IMR-90 (cell line): Measurements from ENCODE around the gene ADGRF3. TPM values are rescaled to one million over a fixed set of nuclear protein-coding genes. Genes with fewer than 3 reads are reported as not detected.

Experiments used
- ATAC-seq: fragments of 200-7000 bp; cut with Tn5 transposase; 2 replicates; pipeline ENCODE4 v1.9.1; 2020; ENCODE audit warnings: low read depth, mild to moderate bottlenecking, moderate library complexity
- BruUV-seq: library from RNA; stranded (reverse); fragments of 400-500 nt; replicated peaks from 2 replicates; lab custom pipeline; 2021; lab: Mats Ljungman, UMichigan
- CTCF ChIA-PET: fragments of 300-600 bp; formaldehyde crosslinking; extraction: SDS; loops from one replicate; lab custom pipeline; 2021; ENCODE audit warnings: antibody characterized with exemption; lab: Yijun Ruan, JAX
- POLR2A ChIA-PET: fragments of 300-600 bp; sonication (Branson Sonifier 250); formaldehyde crosslinking; loops from one replicate; lab custom pipeline; 2022; ENCODE audit warnings: antibody characterized with exemption; ENCODE audit not compliant: unreplicated experiment; lab: Charles Lee
- DNase-seq: peaks from one replicate; pipeline ENCODE4 v3.0.0; 2013
- H2AFZ ChIP-seq: replicated peaks from 2 replicates; pipeline ENCODE3; 2013; ENCODE audit warnings: low read length, mild to moderate bottlenecking; ENCODE audit not compliant: poor library complexity
- H2AK5ac ChIP-seq: 2 replicates; pipeline ENCODE4 v1.6.1; 2013; ENCODE audit warnings: low read depth, low read length, inconsistent platforms
- H2AK9ac ChIP-seq: replicated peaks from 2 replicates; pipeline ENCODE3; 2013; ENCODE audit warnings: mild to moderate bottlenecking, low read depth, low read length, moderate library complexity; ENCODE audit not compliant: poor library complexity
- H2BK120ac ChIP-seq: 2 replicates; pipeline ENCODE4 v1.6.1; 2013; ENCODE audit warnings: low read depth, low read length, inconsistent platforms
- H2BK15ac ChIP-seq: 3 replicates; pipeline ENCODE4 v1.6.1; 2013; ENCODE audit warnings: low read depth, low read length, inconsistent platforms
- H2BK20ac ChIP-seq: 2 replicates; pipeline ENCODE4 v1.6.1; 2013; ENCODE audit warnings: low read depth, mild to moderate bottlenecking, inconsistent platforms, low read length, moderate library complexity
- H2BK5ac ChIP-seq: 2 replicates; pipeline ENCODE4 v1.6.1; 2013; ENCODE audit warnings: mild to moderate bottlenecking, low read depth, low read length, inconsistent platforms; ENCODE audit not compliant: poor library complexity, severe bottlenecking
- H3K14ac ChIP-seq: replicated peaks from 2 replicates; pipeline ENCODE4 v1.6.1; 2013; ENCODE audit warnings: low read depth, low read length, inconsistent platforms
- H3K18ac ChIP-seq: 2 replicates; pipeline ENCODE4 v1.6.1; 2013; ENCODE audit warnings: low read depth, low read length, control low read depth
- H3K23ac ChIP-seq: 2 replicates; pipeline ENCODE4 v1.6.1; 2013; ENCODE audit warnings: low read depth, low read length, inconsistent platforms
- H3K27ac ChIP-seq: 2 replicates; pipeline ENCODE4 v1.5.1; 2013; ENCODE audit warnings: mild to moderate bottlenecking, control low read depth, low read length; ENCODE audit not compliant: insufficient read depth
- H3K27me3 ChIP-seq: 2 replicates; pipeline ENCODE4 v1.6.1; 2013; ENCODE audit warnings: low read length; ENCODE audit not compliant: control insufficient read depth, insufficient read depth
- H3K36me3 ChIP-seq: 2 replicates; pipeline ENCODE4 v1.6.1; 2013; ENCODE audit warnings: low read length, mixed read lengths; ENCODE audit not compliant: control insufficient read depth, insufficient read depth
- H3K4ac ChIP-seq: 2 replicates; pipeline ENCODE4 v1.6.1; 2013; ENCODE audit warnings: low read depth, low read length, inconsistent platforms
- H3K4me1 ChIP-seq: 2 replicates; pipeline ENCODE4 v1.6.1; 2013; ENCODE audit warnings: low read length, mixed read lengths; ENCODE audit not compliant: control insufficient read depth, insufficient read depth
- H3K4me2 ChIP-seq: 2 replicates; pipeline ENCODE4 v1.6.1; 2013; ENCODE audit warnings: low read depth, mild to moderate bottlenecking, control low read depth, low read length, moderate library complexity
- H3K4me3 ChIP-seq: 2 replicates; pipeline ENCODE4 v1.5.1; 2013; ENCODE audit warnings: low read depth, mild to moderate bottlenecking, control low read depth, low read length, moderate library complexity; ENCODE audit not compliant: insufficient read depth
- H3K56ac ChIP-seq: 2 replicates; pipeline ENCODE4 v1.6.1; 2013; ENCODE audit warnings: low read length, inconsistent platforms; ENCODE audit not compliant: insufficient read depth; ENCODE audit errors: extremely low read depth
- H3K79me1 ChIP-seq, 2 experiments: 2 replicates each; pipeline ENCODE4 v1.6.1; 2013; ENCODE audit warnings: low read length in 2 of 2, inconsistent platforms in 1 of 2, low read depth in 1 of 2
- H3K9ac ChIP-seq: 2 replicates; pipeline ENCODE4 v1.6.1; 2013; ENCODE audit warnings: low read depth, low read length, control low read depth
- H3K9me1 ChIP-seq: 2 replicates; pipeline ENCODE4 v1.6.1; 2013; ENCODE audit warnings: low read length, inconsistent platforms; ENCODE audit not compliant: insufficient read depth
- H3K9me3 ChIP-seq: 2 replicates; pipeline ENCODE4 v1.6.1; 2013; ENCODE audit warnings: low read length; ENCODE audit not compliant: control insufficient read depth, insufficient read depth
- H4K20me1 ChIP-seq: 2 replicates; pipeline ENCODE4 v1.6.1; 2013; ENCODE audit warnings: low read length, inconsistent platforms; ENCODE audit not compliant: insufficient read depth
- H4K5ac ChIP-seq: 2 replicates; pipeline ENCODE4 v1.6.1; 2013; ENCODE audit warnings: mild to moderate bottlenecking, low read depth, low read length, control low read depth
- H4K8ac ChIP-seq, 2 experiments: 2 replicates each; pipeline ENCODE4 v1.6.1; 2013; ENCODE audit warnings: low read depth in 2 of 2, low read length in 2 of 2, control low read depth in 1 of 2, inconsistent platforms in 1 of 2
- H4K91ac ChIP-seq: 2 replicates; pipeline ENCODE4 v1.6.1; 2013; ENCODE audit warnings: low read depth, low read length, inconsistent platforms; ENCODE audit not compliant: insufficient read depth
- MAFK ChIP-seq: IDR thresholded peaks from 2 replicates; pipeline ENCODE4 v1.6.1; 2012; ENCODE audit warnings: low read depth, low read length, improper control_type of control experiment
- MAZ ChIP-seq: IDR thresholded peaks from 2 replicates; pipeline ENCODE4 v1.6.1; 2012; ENCODE audit warnings: low read depth, mild to moderate bottlenecking, low read length, improper control_type of control experiment, moderate library complexity, borderline replicate concordance
- POLR2A ChIP-seq: IDR thresholded peaks from 2 replicates; pipeline ENCODE4 v1.6.1; 2012; ENCODE audit warnings: mild to moderate bottlenecking, low read depth, low read length
- RCOR1 ChIP-seq: IDR thresholded peaks from 2 replicates; pipeline ENCODE4 v1.6.1; 2012; ENCODE audit warnings: mild to moderate bottlenecking, low read length, improper control_type of control experiment; ENCODE audit not compliant: insufficient replicate concordance
- SMC3 ChIP-seq: fragments of 150-350 bp; IDR thresholded peaks from 2 replicates; pipeline ENCODE4 v1.6.1; 2016; ENCODE audit warnings: low read depth, mild to moderate bottlenecking, antibody characterized with exemption, low read length, moderate library complexity
- WGBS, 2 experiments: methylation state at CpG; one replicate each; pipeline versions ENCODE4 v1.1.5 to v1.1.7; 2013; ENCODE audit warnings: missing lambda C conversion rate in 2 of 2; ENCODE audit not compliant: insufficient read length in 1 of 2; ENCODE audit errors: extremely low coverage in 2 of 2; 5-methylcytosine and 5-hydroxymethylcytosine counted together
- dilution Hi-C: fragments of 300-500 bp; cut with HindIII; formaldehyde crosslinking; loops from one replicate; pipeline ENCODE4 v1.14.3; 2018; ENCODE audit warnings: low sequenced_read_pairs; ENCODE audit not compliant: unreplicated experiment
- in situ Hi-C: fragments of 300-500 bp; cut with MboI; formaldehyde crosslinking; loops from 3 replicates; pipeline ENCODE4 v1.14.3; 2019; ENCODE audit warnings: low sequenced_read_pairs, inconsistent platforms, mixed read lengths
- intact Hi-C: fragments of 100-400 bp; cut with micrococcal nuclease; formaldehyde crosslinking; loops from 2 replicates; pipeline ENCODE4 v1.10.0; 2022
- polyA plus RNA-seq, 3 experiments: library from polyadenylated mRNA; depleted of rRNA; stranded (reverse); fragments of >200 nt; gene quantifications; 2 replicates each; pipeline ENCODE4 v1.2.3, GENCODE V29; 2012; ENCODE audit warnings: low replicate concordance in 1 of 3
- total RNA-seq: library from RNA; depleted of rRNA; stranded (reverse); fragments of >200 nt; gene quantifications from 2 replicates; pipeline ENCODE4 v1.2.3, GENCODE V29; 2012

Gene ADGRF3
- total and polyA plus RNA-seq, 2 of the 4 experiments (the other 2 are of a cell fraction) = 0.15 TPM; not detected in 1

DNA sequence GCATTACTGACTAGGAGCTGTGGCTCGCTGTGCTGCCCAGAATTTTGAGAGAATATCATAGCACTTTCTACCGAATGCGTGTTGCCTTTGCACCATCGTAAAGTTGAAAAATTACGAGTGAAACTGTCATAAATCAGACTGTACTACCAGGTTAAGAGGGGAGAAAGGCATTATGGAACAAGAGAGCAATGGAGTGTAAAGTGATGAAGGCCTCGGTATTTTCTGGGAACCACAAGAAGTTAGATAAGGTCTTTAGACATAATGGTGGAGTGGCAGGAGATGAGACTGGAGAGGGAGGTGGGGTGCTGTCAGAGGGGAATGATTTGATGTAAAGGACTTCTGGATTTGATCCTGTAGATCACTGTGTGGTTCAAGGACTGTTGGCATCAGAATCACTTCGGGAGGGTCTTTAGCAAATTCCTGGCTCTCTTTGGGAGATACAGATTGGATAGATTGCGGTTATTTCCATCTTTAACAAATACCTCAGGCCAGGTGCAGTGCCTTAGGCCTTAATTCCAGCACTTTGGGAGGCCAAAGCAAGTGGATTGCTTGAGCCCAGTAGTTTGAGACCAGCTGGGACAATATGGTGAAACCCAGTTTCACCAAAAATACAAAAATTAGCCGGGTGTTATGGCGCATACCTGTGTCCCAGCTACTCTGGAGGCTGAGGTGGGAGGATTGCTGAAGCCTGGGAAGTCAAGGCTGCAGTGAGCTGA is 4.9 kb upstream of the ADGRF3 start:
- H3K36me3 ChIP-seq = no peaks in the 10 kb centered on the region
- BruUV-seq = no TSS peak
- H2BK20ac ChIP-seq = no peak overlapping the region
- H3K4me1 ChIP-seq = peaks cover 7% of the 10 kb centered on the region
- POLR2A ChIA-PET = no interaction called here
- peaks cover 17 to 67% of the 10 kb centered on the region in 2 experiments for H3K79me1 ChIP-seq
- H2AK9ac ChIP-seq = no peak overlapping the region
- H4K20me1 ChIP-seq = peaks cover 24% of the 10 kb centered on the region
- H3K23ac ChIP-seq = no peak overlapping the region
- H2BK15ac ChIP-seq = no peak overlapping the region
- H2AFZ ChIP-seq = no peak overlapping the region
- no peak overlapping the region for H3K14ac ChIP-seq
- H3K9me3 ChIP-seq = no peaks in the 10 kb centered on the region
- in situ Hi-C loops (no loop called here), dilution Hi-C loops (no loop called here), intact Hi-C loops (no loop called here)
- WGBS, 2 experiments = 93% methylated on average over 6 of the region's 10 CpGs; no CpG with 5 or more reads in 1 of the 2 experiments
- no peak overlapping the region for H3K9ac ChIP-seq
- no peak for ATAC-seq
- no peak overlapping the region for H3K4ac ChIP-seq
- no peak overlapping the region for H4K5ac ChIP-seq
- H2BK120ac ChIP-seq = no peak overlapping the region
- DNase-seq = no peak
- H4K91ac ChIP-seq = no peak overlapping the region
- peaks cover 8% of the 10 kb centered on the region for H3K9me1 ChIP-seq
- H3K27ac ChIP-seq = no peak overlapping the region
- CTCF ChIA-PET = no interaction called here
- no peak overlapping the region for H2BK5ac ChIP-seq
- H4K8ac ChIP-seq = no peak overlapping the region
- no peak overlapping the region for H3K4me3 ChIP-seq
- H3K4me2 ChIP-seq = no peak overlapping the region
- no peaks in the 10 kb centered on the region for H3K27me3 ChIP-seq
- TF ChIP-seq MAZ = no peak
- TF ChIP-seq POLR2A = no peak
- TF ChIP-seq SMC3 = no peak
- no peak for TF ChIP-seq MAFK
- no peak for TF ChIP-seq RCOR1
- H2AK5ac ChIP-seq = no peak overlapping the region
- no peak overlapping the region for H3K18ac ChIP-seq
- no peak overlapping the region for H3K56ac ChIP-seq
